ENCODE results near the gene PTPN12.

PTPN12 gene

GRCh38 chr7:77570330-77571011, 33.4 kb downstream of the PTPN12 start:
- H3K27me3 ChIP-seq (ENCODE audit: control insufficient read depth in 2 of 2, insufficient read depth in 2 of 2, low read length in 2 of 2) = no peaks in the 10 kb centered on the region
- peaks cover 11 to 14% of the 10 kb centered on the region in 2 donors for H3K36me3 ChIP-seq (ENCODE audit: control insufficient read depth in 2 of 2, insufficient read depth in 2 of 2, low read length in 2 of 2)
- no peak overlapping the region for H3K4me3 ChIP-seq (ENCODE audit: low read length in 2 of 2)
- H3K9ac ChIP-seq (ENCODE audit: low read depth in 1 of 2, low read length in 2 of 2) = no peak overlapping the region
- no peaks in the 10 kb centered on the region for H3K9me3 ChIP-seq (ENCODE audit: control insufficient read depth in 2 of 2, low read length in 2 of 2)
- no peak overlapping the region for H3K27ac ChIP-seq (ENCODE audit: low read depth in 2 of 2, low read length in 2 of 2)
- peaks cover 0 to 3% of the 10 kb centered on the region in 2 donors for H3K4me1 ChIP-seq (ENCODE audit: control insufficient read depth in 2 of 2, insufficient read depth in 2 of 2, low read length in 2 of 2)

- H3K9me3 ChIP-seq (ENCODE audit: control insufficient read depth in 2 of 2, low read length in 2 of 2) = no peaks in the 10 kb centered on the region
- no peak overlapping the region for H3K27ac ChIP-seq (ENCODE audit: low read depth in 2 of 2, low read length in 2 of 2)
- H3K36me3 ChIP-seq (ENCODE audit: control insufficient read depth in 2 of 2, insufficient read depth in 2 of 2, low read length in 2 of 2) = peaks cover 14 to 17% of the 10 kb centered on the region in 2 donors
- no peak overlapping the region for H3K4me3 ChIP-seq (ENCODE audit: low read length in 2 of 2)
- peaks cover 0 to 3% of the 10 kb centered on the region in 2 donors for H3K4me1 ChIP-seq (ENCODE audit: control insufficient read depth in 2 of 2, insufficient read depth in 2 of 2, low read length in 2 of 2)
- H3K27me3 ChIP-seq (ENCODE audit: control insufficient read depth in 2 of 2, insufficient read depth in 2 of 2, low read length in 2 of 2) = no peaks in the 10 kb centered on the region
- H3K9ac ChIP-seq (ENCODE audit: low read depth in 1 of 2, low read length in 2 of 2) = no peak overlapping the region
Observed at GRCh38 chr7:77571801-77572200, 34.7 kb downstream of the PTPN12 start.

DNA sequence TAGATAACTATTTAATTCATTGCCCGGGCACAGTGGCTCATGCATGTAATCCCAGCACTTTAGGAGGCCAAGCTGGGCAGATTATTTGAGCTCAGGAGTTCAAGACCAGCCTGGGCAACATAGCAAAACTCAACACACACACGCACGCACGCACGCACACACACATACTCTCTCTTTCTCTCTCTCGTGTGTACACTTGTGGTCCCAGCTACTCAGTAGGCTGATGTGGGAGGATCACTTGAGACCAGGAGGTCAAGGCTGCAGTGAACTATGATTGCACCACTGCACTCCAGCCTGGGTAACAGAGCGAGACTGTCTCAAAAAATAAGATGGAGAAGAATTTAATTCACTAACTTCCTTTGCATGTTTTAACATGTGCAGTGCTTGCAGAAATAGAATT, 38.1 kb downstream of the PTPN12 start:
- Histone ChIP-seq H3K4me1 (ENCODE audit: control insufficient read depth in 2 of 2, insufficient read depth in 2 of 2, low read length in 2 of 2) (no peaks in the 10 kb centered on the region), H3K27me3 (ENCODE audit: control insufficient read depth in 2 of 2, insufficient read depth in 2 of 2, low read length in 2 of 2) (no peaks in the 10 kb centered on the region), H3K9me3 (ENCODE audit: control insufficient read depth in 2 of 2, low read length in 2 of 2) (no peaks in the 10 kb centered on the region), H3K9ac (ENCODE audit: low read depth in 1 of 2, low read length in 2 of 2) (no peak overlapping the region), H3K36me3 (ENCODE audit: control insufficient read depth in 2 of 2, insufficient read depth in 2 of 2, low read length in 2 of 2) (peaks cover 17 to 24% of the 10 kb centered on the region in 2 donors), H3K4me3 (ENCODE audit: low read length in 2 of 2) (no peak overlapping the region), H3K27ac (ENCODE audit: low read depth in 2 of 2, low read length in 2 of 2) (no peak overlapping the region)

DNA sequence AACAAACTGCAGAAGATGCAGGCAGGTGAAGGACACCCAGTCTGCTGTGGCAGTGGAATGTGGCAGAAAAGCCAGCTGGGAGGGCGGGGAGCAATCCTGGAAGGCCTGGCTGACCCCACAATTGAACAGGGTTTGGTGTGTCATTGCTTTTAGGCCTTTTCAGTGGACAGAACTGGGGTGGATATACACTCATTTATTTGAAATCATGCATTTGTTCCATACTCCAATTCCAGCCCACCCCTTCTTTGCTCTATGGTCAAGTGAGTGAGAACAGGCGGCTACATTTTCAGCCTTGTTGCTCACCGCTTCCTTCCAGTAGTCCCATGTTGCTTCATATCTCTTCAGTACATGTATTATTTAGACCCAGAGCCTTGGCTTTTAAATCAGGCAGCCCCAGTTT, 39.8 kb downstream of the PTPN12 start:
- H3K9me3 ChIP-seq (ENCODE audit: control insufficient read depth in 2 of 2, low read length in 2 of 2) = no peaks in the 10 kb centered on the region

DNA sequence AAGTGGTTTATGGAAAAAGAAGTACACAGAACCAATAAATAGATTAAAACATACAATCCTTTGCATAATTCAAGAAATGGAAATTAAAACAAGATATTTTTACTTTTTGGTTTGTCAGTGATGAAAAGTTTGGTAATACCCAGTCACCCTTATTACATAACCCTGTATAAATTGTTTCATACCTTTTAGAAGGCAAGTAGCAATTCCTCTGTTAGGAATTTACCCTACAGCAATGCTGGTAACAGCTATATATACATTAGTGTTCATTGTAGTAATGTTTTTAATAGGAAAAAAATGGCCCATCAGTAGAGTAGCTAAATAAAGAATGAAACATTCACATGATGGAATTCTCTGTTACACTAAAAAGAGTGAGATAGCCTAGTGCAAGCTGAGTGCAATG, 42.7 kb downstream of the PTPN12 start:
- Histone ChIP-seq H3K4me3 (ENCODE audit: low read length in 2 of 2) (no peak overlapping the region), H3K27ac (ENCODE audit: low read depth in 2 of 2, low read length in 2 of 2) (no peak overlapping the region), H3K36me3 (ENCODE audit: control insufficient read depth in 2 of 2, insufficient read depth in 2 of 2, low read length in 2 of 2) (peaks cover 5 to 17% of the 10 kb centered on the region in 2 donors)

More for the DNA sequence above, 39.8 kb downstream of the PTPN12 start:
- H3K36me3 ChIP-seq (ENCODE audit: control insufficient read depth in 2 of 2, insufficient read depth in 2 of 2, low read length in 2 of 2) = peaks cover 14 to 24% of the 10 kb centered on the region in 2 donors
- no peaks in the 10 kb centered on the region for H3K27me3 ChIP-seq (ENCODE audit: control insufficient read depth in 2 of 2, insufficient read depth in 2 of 2, low read length in 2 of 2)
- H3K9ac ChIP-seq (ENCODE audit: low read depth in 1 of 2, low read length in 2 of 2) = no peak overlapping the region
- no peaks in the 10 kb centered on the region for H3K4me1 ChIP-seq (ENCODE audit: control insufficient read depth in 2 of 2, insufficient read depth in 2 of 2, low read length in 2 of 2)
- no peak overlapping the region for H3K27ac ChIP-seq (ENCODE audit: low read depth in 2 of 2, low read length in 2 of 2)
- no peak overlapping the region for H3K4me3 ChIP-seq (ENCODE audit: low read length in 2 of 2)

GRCh38 chr7:77580762-77581350, 43.8 kb downstream of the PTPN12 start:
- Histone ChIP-seq H3K4me1 (ENCODE audit: control insufficient read depth in 2 of 2, insufficient read depth in 2 of 2, low read length in 2 of 2) (no peaks in the 10 kb centered on the region), H3K27ac (ENCODE audit: low read depth in 2 of 2, low read length in 2 of 2) (no peak overlapping the region), H3K9me3 (ENCODE audit: control insufficient read depth in 2 of 2, low read length in 2 of 2) (no peaks in the 10 kb centered on the region), H3K4me3 (ENCODE audit: low read length in 2 of 2) (no peak overlapping the region), H3K9ac (ENCODE audit: low read depth in 1 of 2, low read length in 2 of 2) (no peak overlapping the region), H3K27me3 (ENCODE audit: control insufficient read depth in 2 of 2, insufficient read depth in 2 of 2, low read length in 2 of 2) (no peaks in the 10 kb centered on the region), H3K36me3 (ENCODE audit: control insufficient read depth in 2 of 2, insufficient read depth in 2 of 2, low read length in 2 of 2) (peaks cover 5 to 13% of the 10 kb centered on the region in 2 donors)

More for the DNA sequence above, 42.7 kb downstream of the PTPN12 start:
- Histone ChIP-seq H3K27me3 (ENCODE audit: control insufficient read depth in 2 of 2, insufficient read depth in 2 of 2, low read length in 2 of 2) (no peaks in the 10 kb centered on the region), H3K9ac (ENCODE audit: low read depth in 1 of 2, low read length in 2 of 2) (no peak overlapping the region), H3K4me1 (ENCODE audit: control insufficient read depth in 2 of 2, insufficient read depth in 2 of 2, low read length in 2 of 2) (no peaks in the 10 kb centered on the region), H3K9me3 (ENCODE audit: control insufficient read depth in 2 of 2, low read length in 2 of 2) (no peaks in the 10 kb centered on the region)

DNA sequence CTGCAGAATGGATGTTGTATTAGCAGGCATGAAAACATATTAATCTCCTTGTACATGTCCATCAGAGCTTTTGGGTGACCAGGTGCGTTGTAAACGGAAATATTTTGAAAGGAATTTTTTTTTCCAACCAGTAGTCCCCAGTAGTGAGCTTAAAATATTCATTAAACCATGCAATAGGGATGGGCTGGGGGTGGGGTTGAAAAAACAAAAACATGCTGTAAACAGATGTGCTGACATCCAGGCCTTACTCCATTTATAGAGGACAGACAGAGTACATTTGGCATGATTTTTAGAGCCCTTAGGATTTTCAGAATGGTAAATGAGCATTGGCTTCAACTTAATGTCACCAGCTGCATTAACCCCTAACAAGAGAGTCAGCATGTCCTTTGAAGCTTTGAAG, 50.2 kb downstream of the PTPN12 start:
- H3K27me3 ChIP-seq (ENCODE audit: control insufficient read depth in 2 of 2, insufficient read depth in 2 of 2, low read length in 2 of 2) = no peaks in the 10 kb centered on the region
- no peaks in the 10 kb centered on the region for H3K9me3 ChIP-seq (ENCODE audit: control insufficient read depth in 2 of 2, low read length in 2 of 2)
- H3K4me1 ChIP-seq (ENCODE audit: control insufficient read depth in 2 of 2, insufficient read depth in 2 of 2, low read length in 2 of 2) = no peaks in the 10 kb centered on the region
- no peak overlapping the region for H3K4me3 ChIP-seq (ENCODE audit: low read length in 2 of 2)
- H3K36me3 ChIP-seq (ENCODE audit: control insufficient read depth in 2 of 2, insufficient read depth in 2 of 2, low read length in 2 of 2) = peaks cover 7 to 12% of the 10 kb centered on the region in 2 donors
- no peak overlapping the region for H3K27ac ChIP-seq (ENCODE audit: low read depth in 2 of 2, low read length in 2 of 2)
- H3K9ac ChIP-seq (ENCODE audit: low read depth in 1 of 2, low read length in 2 of 2) = no peak overlapping the region

GRCh38 chr7:77600952-77601351, 63.9 kb downstream of the PTPN12 start:
- Histone ChIP-seq H3K4me3 (ENCODE audit: low read length in 2 of 2) (no peak overlapping the region), H3K9ac (ENCODE audit: low read depth in 1 of 2, low read length in 2 of 2) (no peak overlapping the region), H3K4me1 (ENCODE audit: control insufficient read depth in 2 of 2, insufficient read depth in 2 of 2, low read length in 2 of 2) (no peaks in the 10 kb centered on the region), H3K36me3 (ENCODE audit: control insufficient read depth in 2 of 2, insufficient read depth in 2 of 2, low read length in 2 of 2) (peaks cover 17 to 24% of the 10 kb centered on the region in 2 donors), H3K27ac (ENCODE audit: low read depth in 2 of 2, low read length in 2 of 2) (no peak overlapping the region), H3K9me3 (ENCODE audit: control insufficient read depth in 2 of 2, low read length in 2 of 2) (no peaks in the 10 kb centered on the region), H3K27me3 (ENCODE audit: control insufficient read depth in 2 of 2, insufficient read depth in 2 of 2, low read length in 2 of 2) (no peaks in the 10 kb centered on the region)

DNA sequence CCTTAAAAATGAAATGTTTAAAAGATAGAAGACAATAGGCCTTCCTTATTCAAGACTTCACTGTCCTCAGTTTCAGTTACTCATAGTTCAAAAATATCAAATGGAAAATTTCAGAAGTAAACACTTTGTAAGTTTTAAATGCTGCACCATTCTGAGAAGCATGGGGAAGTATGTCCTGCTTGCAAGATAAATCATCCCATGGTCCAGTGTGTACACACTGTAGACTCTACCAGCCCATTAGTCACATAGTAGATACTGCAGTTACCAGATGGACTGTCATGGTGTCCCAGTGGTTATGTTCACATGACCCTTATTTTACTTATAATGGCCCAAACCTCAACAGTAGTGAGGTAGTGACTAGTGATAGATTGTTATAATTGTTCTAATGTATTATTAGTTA, 69.5 kb downstream of the PTPN12 start:
- Histone ChIP-seq H3K9ac (ENCODE audit: low read depth in 1 of 2, low read length in 2 of 2) (no peak overlapping the region), H3K27me3 (ENCODE audit: control insufficient read depth in 2 of 2, insufficient read depth in 2 of 2, low read length in 2 of 2) (no peaks in the 10 kb centered on the region), H3K9me3 (ENCODE audit: control insufficient read depth in 2 of 2, low read length in 2 of 2) (no peaks in the 10 kb centered on the region), H3K4me3 (ENCODE audit: low read length in 2 of 2) (no peak overlapping the region), H3K27ac (ENCODE audit: low read depth in 2 of 2, low read length in 2 of 2) (no peak overlapping the region), H3K36me3 (ENCODE audit: control insufficient read depth in 2 of 2, insufficient read depth in 2 of 2, low read length in 2 of 2) (peaks cover 15 to 18% of the 10 kb centered on the region in 2 donors), H3K4me1 (ENCODE audit: control insufficient read depth in 2 of 2, insufficient read depth in 2 of 2, low read length in 2 of 2) (peaks cover 0 to 4% of the 10 kb centered on the region in 2 donors)

DNA sequence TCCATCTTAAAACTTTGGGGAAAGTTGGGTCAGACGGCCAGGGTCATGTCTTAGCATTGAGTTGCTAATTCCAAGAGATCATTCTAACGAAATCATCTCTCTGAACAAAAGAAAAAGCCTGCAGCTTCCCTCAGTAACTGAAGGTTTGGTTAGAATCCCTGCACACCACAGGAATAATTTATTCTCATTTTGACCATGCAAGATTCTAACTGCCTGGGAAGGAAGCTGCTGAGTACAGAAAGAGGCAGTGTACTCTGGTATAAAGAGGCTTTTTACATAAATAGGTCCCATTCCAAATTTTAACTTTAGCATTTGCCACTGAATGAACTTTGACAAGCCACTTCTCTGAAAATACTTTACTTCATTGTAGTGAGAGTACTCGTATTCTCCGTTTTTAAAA, 82.2 kb downstream of the PTPN12 start:
- Histone ChIP-seq H3K9me3 (ENCODE audit: control insufficient read depth in 2 of 2, low read length in 2 of 2) (no peaks in the 10 kb centered on the region), H3K27ac (ENCODE audit: low read depth in 2 of 2, low read length in 2 of 2) (no peak overlapping the region), H3K36me3 (ENCODE audit: control insufficient read depth in 2 of 2, insufficient read depth in 2 of 2, low read length in 2 of 2) (peaks cover 20 to 31% of the 10 kb centered on the region in 2 donors), H3K9ac (ENCODE audit: low read depth in 1 of 2, low read length in 2 of 2) (no peak overlapping the region), H3K27me3 (ENCODE audit: control insufficient read depth in 2 of 2, insufficient read depth in 2 of 2, low read length in 2 of 2) (no peaks in the 10 kb centered on the region), H3K4me1 (ENCODE audit: control insufficient read depth in 2 of 2, insufficient read depth in 2 of 2, low read length in 2 of 2) (no peaks in the 10 kb centered on the region), H3K4me3 (ENCODE audit: low read length in 2 of 2) (no peak overlapping the region)
